Gastroesophageal sphincter (tissue), 4 donors: ENCODE data around the gene ASAP2. TPM values are rescaled to one million over a fixed set of nuclear protein-coding genes. Genes with fewer than 3 reads are reported as not detected.

Experiments used
- ATAC-seq: fragments of 150-250 bp; one replicate; pipeline ENCODE4 v1.9.1; 2016; ENCODE audit warnings: mild to moderate bottlenecking, moderate library complexity
- H3K27ac ChIP-seq, 4 donors: fragments of 200-600 bp; sonication (generic) in 3 of 4; 1 replicate in 3 of 4; 2 replicates in 1 of 4; pipeline ENCODE4 v1.5.1; 2016 to 2019
- H3K27me3 ChIP-seq: fragments of 200-600 bp; sonication (generic); one replicate; pipeline ENCODE4 v1.5.1; 2019
- H3K36me3 ChIP-seq, 2 donors: fragments of 200-600 bp; sonication (generic); one replicate each; pipeline ENCODE4 v1.5.1; 2019; ENCODE audit warnings: control low read depth in 1 of 2
- H3K4me1 ChIP-seq, 3 donors: fragments of 200-600 bp; sonication (generic); 1 replicate in 2 of 3; 2 replicates in 1 of 3; pipeline ENCODE4 v1.5.1; 2016 to 2019; ENCODE audit warnings: control low read depth in 2 of 3
- H3K4me3 ChIP-seq, 2 donors: fragments of 200-600 bp; sonication (generic); one replicate each; pipeline ENCODE4 v1.5.1; 2019; ENCODE audit warnings: mild to moderate bottlenecking in 1 of 2, moderate library complexity in 1 of 2
- H3K9me3 ChIP-seq, 3 donors: fragments of 200-600 bp; sonication (generic); one replicate each; pipeline ENCODE4 v1.5.1; 2017 to 2019; ENCODE audit warnings: control low read depth in 2 of 3
- CTCF ChIP-seq, 4 experiments: fragments of 200-600 bp in 2 of 4; fragments of 450-650 bp in 2 of 4; sonication (generic) in 1 of 4; IDR thresholded peaks; one replicate each; pipeline ENCODE4 v1.5.1; 2017 to 2019; ENCODE audit warnings: antibody characterized with exemption in 4 of 4, mild to moderate bottlenecking in 2 of 4, moderate library complexity in 2 of 4
- EP300 ChIP-seq: sonication (generic); formaldehyde crosslinking; IDR thresholded peaks from one replicate; pipeline ENCODE4 v1.6.1; 2017; ENCODE audit warnings: antibody characterized with exemption, mild to moderate bottlenecking
- POLR2A ChIP-seq, 2 donors: fragments of 450-650 bp; IDR thresholded peaks; one replicate each; pipeline ENCODE4 v1.6.1; 2017; ENCODE audit warnings: antibody characterized with exemption in 2 of 2, mild to moderate bottlenecking in 2 of 2, moderate library complexity in 1 of 2
- POLR2AphosphoS5 ChIP-seq: sonication (generic); formaldehyde crosslinking; IDR thresholded peaks from one replicate; pipeline ENCODE4 v1.6.1; 2017; ENCODE audit warnings: antibody characterized with exemption
- WGBS, 2 donors: methylation state at CpG; one replicate each; pipeline ENCODE4 v1.1.5; 2018; ENCODE audit warnings: low coverage in 1 of 2; 5-methylcytosine and 5-hydroxymethylcytosine counted together
- total RNA-seq, 4 donors: library from RNA; depleted of rRNA; stranded (reverse); fragments of >200 nt; gene quantifications; one replicate each; pipeline ENCODE4 v1.1.0, GENCODE V29; 2016

The ASAP2 gene
- total RNA-seq, 4 donors from 2014 or later, result 18.3 to 31.4 (median 26.2) TPM

DNA sequence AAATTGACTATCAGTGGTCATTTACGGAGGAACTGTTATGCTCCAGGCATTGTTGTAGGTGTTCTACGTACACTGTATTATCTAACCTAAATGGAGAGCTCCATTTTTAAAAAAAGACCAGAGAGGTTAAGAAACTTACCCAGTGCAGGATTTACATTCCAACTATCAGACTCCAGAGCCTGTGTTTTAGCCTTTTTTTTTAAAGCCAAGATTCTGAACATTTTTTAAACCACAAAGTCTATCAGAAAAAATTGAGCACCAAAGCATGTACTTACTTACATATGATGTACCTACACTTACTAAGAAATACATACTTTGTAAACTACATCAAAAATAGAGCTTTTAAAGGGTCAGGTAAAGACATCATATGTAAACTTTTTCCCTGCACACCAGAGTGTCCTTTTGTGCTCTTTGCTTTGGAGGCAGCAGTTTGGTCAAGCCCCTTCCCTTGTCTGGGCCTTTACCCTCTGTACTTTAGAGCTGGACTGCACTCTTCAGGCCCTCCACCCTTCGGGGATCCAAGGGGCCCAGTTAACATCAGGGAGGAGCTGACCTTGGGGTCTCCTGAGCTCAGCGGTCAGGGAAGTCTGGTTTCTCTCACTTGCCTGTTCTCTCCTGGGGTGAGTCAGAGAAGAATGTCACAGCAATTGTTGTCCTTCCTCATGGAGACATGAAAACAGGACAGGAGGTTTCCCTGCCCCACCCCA lies 158.3 kb downstream of the ASAP2 start:
- ATAC-seq, result no peak
- Histone ChIP-seq H3K27me3 (no peaks in the 10 kb centered on the region), H3K27ac (no peak overlapping the region), H3K36me3 (peaks cover 0 to 93% of the 10 kb centered on the region in 2 donors), H3K4me3 (no peak overlapping the region), H3K4me1 (no peaks in the 10 kb centered on the region), H3K9me3 (no peaks in the 10 kb centered on the region)
- WGBS, 2 donors, result 79 to 100% methylated on average over 2 of the region's 4 CpGs
- no peak for TF ChIP-seq CTCF (IDR thresholded peaks at IDR 0.05)
- TF ChIP-seq POLR2A (IDR thresholded peaks at IDR 0.05), result no peak
- TF ChIP-seq POLR2AphosphoS5, result no peak
- TF ChIP-seq EP300, result no peak

GRCh38 chr2:9365498-9366019 lies 158.9 kb downstream of the ASAP2 start:
- no peaks in the 10 kb centered on the region for H3K27me3 ChIP-seq
- H3K36me3 ChIP-seq, result peaks cover 0 to 94% of the 10 kb centered on the region in 2 donors
- ATAC-seq, result no peak
- TF ChIP-seq CTCF (IDR thresholded peaks at IDR 0.05), result no peak
- no peak for TF ChIP-seq POLR2AphosphoS5
- TF ChIP-seq EP300, result no peak
- no peak for TF ChIP-seq POLR2A (IDR thresholded peaks at IDR 0.05)
- no peaks in the 10 kb centered on the region for H3K4me1 ChIP-seq
- no peaks in the 10 kb centered on the region for H3K9me3 ChIP-seq
- 92 to 100% methylated on average over 3 to 5 of the region's 8 CpGs for WGBS, 2 donors
- no peak overlapping the region for H3K4me3 ChIP-seq
- no peak overlapping the region for H3K27ac ChIP-seq

DNA sequence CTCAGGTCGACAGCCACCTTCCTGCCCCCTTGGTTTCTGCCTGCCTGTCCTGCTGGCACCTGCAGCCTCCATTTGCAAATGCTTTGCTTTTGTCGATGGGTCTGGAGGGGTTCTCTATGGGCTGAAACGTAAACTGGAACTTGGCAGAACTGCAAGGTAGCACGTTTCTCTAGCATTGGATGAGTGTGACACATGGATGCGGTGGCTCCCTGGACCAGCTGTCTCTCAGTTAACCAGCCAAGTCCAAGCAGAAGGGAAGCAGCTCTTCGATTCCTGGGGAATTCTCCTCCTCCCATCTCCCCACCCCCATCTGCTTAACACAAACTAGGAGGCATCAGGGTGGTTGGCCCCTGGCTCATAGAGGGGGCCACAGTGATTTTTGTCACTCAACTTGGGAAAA lies 159.4 kb downstream of the ASAP2 start:
- WGBS, 2 donors, result 70 to 71% methylated on average over 1 to 5 of the region's 6 CpGs
- H3K27me3 ChIP-seq, result no peaks in the 10 kb centered on the region
- no peak overlapping the region for H3K4me3 ChIP-seq
- H3K9me3 ChIP-seq, result no peaks in the 10 kb centered on the region
- H3K27ac ChIP-seq, result no peak overlapping the region
- peaks cover 0 to 95% of the 10 kb centered on the region in 2 donors for H3K36me3 ChIP-seq
- TF ChIP-seq POLR2AphosphoS5 (no peak), CTCF (IDR thresholded peaks at IDR 0.05) (no peak), EP300 (no peak), POLR2A (IDR thresholded peaks at IDR 0.05) (no peak)
- ATAC-seq, result no peak
- no peaks in the 10 kb centered on the region for H3K4me1 ChIP-seq

DNA sequence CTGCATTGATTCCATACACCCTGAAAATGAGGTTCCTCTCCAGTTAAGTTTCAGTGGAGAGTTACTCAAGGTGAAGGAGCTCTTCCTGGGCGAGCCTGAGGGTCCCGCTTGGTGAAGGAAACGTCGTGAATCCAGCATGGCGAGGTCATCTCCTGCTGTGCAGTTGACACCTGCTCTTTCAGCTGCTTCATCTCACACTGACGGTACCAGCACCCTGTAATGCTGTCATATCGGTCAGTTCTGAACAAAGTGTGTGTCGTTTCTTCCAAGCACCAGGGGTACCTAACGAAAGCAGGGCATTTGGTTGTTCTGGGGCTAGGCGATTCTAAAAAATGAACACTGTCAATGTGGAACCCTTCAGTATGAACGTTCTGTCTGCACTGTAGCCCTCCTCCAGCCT lies 164.1 kb downstream of the ASAP2 start:
- Histone ChIP-seq H3K9me3 (no peaks in the 10 kb centered on the region), H3K36me3 (peaks cover 0 to 94% of the 10 kb centered on the region in 2 donors), H3K4me3 (no peak overlapping the region), H3K27me3 (no peaks in the 10 kb centered on the region), H3K4me1 (no peaks in the 10 kb centered on the region), H3K27ac (no peak overlapping the region)
- no peak for ATAC-seq
- no peak for TF ChIP-seq POLR2AphosphoS5
- no peak for TF ChIP-seq POLR2A (IDR thresholded peaks at IDR 0.05)
- TF ChIP-seq EP300, result no peak
- no peak for TF ChIP-seq CTCF (IDR thresholded peaks at IDR 0.05)
- WGBS, 2 donors, result 84 to 86% methylated on average over 4 to 6 of the region's 11 CpGs

DNA sequence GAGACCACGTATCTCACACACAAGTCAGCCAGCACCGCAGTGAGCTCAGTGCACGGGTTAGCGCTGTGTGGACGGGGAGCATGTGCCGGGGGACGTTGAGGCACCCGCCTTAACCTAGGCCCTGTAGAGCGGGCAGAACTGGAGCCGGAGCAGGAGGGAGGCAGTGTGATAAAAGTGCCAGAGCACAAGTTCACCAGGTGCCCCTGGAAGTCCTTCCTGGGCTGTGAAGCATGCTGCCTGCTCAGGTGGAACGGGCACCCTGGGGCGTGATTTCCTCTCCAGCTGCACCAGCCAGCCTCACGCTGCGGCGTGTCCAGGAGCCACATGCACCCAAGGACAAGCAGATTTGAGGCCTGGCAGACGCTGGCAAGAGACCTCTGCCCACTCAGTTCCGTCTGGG lies 166.4 kb downstream of the ASAP2 start:
- WGBS, 2 donors, result 94 to 100% methylated on average over 2 to 9 of the region's 17 CpGs
- Histone ChIP-seq H3K36me3 (peaks cover 0 to 92% of the 10 kb centered on the region in 2 donors), H3K4me3 (no peak overlapping the region), H3K27me3 (no peaks in the 10 kb centered on the region), H3K4me1 (peaks cover 0 to 5% (median under 1%) of the 10 kb centered on the region in 3 donors), H3K27ac (no peak overlapping the region), H3K9me3 (no peaks in the 10 kb centered on the region)
- TF ChIP-seq POLR2AphosphoS5, result no peak
- no peak for TF ChIP-seq POLR2A (IDR thresholded peaks at IDR 0.05)
- TF ChIP-seq EP300, result no peak
- TF ChIP-seq CTCF (IDR thresholded peaks at IDR 0.05), result no peak
- ATAC-seq, result no peak
